Fibroblast of gingiva (primary cell): Measurements from ENCODE around the gene LDB3.

ENCODE experiments used
- DNase-seq: peaks from one replicate; pipeline ENCODE4 v3.0.0-alpha.2; 2011; ENCODE audit warnings: low read depth

Gene LDB3

GRCh38 chr10:86664341-86665217 is 3.7 kb upstream of the LDB3 start:
- no peak for DNase-seq

DNA sequence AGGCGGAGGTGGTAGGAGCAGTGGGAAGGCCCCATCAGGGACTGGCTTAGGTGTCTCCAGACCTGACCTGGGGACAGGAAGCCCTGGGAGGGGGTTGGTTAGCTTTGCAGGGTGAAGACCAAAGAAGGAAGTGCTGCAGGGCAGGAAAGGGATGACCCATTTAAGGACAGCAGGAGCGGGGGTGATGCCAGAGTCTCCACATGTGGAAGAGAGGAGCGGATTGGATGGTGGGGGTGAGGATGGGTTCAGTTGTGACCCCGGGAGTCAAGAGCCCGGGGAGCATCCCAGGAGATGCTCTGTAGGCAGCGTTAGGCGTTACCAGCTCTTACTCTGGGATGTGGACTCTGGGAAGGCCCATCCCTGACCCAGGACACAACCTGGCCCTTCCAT is 3.1 kb upstream of the LDB3 start:
- no peak for DNase-seq

GRCh38 chr10:86665868-86666267 is 2.4 kb upstream of the LDB3 start:
- no peak for DNase-seq

DNA sequence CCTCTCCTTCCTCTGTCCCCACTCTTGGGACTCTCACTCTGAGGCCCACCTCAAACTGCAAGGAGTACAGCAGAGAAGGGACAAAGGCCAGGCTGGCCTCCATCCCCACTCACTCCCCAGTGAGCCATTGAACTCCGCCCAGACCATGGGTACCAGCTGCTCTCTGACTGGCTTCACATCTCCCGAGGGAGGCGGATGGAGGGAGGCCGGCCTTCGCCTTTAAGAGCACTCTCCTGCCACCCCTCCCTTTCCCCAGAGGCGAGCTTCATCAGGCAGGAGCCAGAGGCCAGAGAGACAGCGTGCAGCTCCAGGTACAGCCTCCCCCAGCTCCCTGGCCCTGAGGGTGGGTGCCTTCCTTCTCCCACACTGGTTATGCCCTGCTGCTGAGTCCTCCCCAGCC is 1.8 kb upstream of the LDB3 start:
- DNase-seq: no peak

DNA sequence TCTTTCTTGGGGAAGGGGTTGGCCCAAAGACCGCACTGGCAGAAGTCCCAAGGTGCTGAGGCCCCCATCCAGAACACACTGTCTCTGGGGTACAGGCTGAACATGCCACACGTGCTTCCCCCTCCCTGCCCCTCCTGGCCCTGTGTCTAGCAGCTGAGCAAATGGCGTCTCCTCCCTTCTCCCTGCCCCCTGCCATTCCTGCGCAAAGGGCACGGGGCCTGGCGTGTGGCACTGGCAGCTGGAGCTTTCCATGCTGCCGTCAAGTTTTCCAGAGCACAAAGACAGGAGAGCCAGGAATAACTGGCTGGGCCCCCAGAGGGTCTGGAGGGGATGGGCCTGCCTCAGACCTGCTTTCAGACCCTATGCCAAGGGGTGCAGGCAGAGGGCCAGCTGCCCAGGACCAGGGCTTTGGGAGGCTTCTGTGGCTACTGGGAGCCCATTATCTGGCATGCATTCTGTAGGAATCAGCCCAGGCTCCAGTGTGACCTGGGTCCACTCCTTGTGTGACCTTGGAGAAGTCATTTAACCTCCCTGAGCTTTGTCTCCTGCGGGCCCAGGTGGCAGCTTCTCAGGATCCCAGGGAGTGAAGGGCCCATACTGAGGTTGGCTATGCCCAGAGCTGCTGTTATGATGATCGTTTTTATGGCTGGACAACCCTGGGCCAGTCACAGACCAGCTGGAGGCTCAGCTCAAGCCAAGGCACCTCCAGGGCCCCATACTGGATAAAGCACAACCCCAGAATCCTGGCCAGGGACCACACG is 710 bp upstream of the LDB3 start:
- no peak for DNase-seq

- no peak for DNase-seq
Measured at GRCh38 chr10:86670290-86670811, 2.0 kb downstream of the LDB3 start.

- DNase-seq: no peak
Measured at GRCh38 chr10:86670876-86671275, 2.6 kb downstream of the LDB3 start.

DNA sequence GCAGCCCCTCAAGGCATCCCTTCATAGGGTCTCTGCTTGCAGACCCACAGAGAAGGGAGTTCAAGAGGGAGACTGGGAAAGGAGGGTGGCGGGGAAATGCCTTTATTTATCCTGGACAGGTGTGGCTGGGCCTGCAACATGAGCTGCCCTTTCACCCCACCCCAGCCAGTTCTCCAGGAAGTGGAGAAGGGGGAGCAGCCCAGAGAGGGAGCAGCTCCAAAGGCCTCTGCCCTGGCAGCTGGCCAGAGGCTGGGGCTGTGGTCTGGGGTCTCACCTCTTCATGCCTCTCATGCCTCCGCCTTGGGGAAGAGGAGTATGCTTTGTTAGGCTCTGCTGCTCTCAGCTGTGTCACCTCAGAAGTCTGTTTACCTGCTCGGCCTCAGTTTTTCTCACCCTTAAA is 3.1 kb downstream of the LDB3 start:
- DNase-seq: no peak

GRCh38 chr10:86671985-86672710 is 3.8 kb downstream of the LDB3 start:
- no peak for DNase-seq

- DNase-seq: no peak
Measured at GRCh38 chr10:86673216-86673826, 5.0 kb downstream of the LDB3 start.

GRCh38 chr10:86673827-86674581 is 5.7 kb downstream of the LDB3 start:
- no peak for DNase-seq

DNA sequence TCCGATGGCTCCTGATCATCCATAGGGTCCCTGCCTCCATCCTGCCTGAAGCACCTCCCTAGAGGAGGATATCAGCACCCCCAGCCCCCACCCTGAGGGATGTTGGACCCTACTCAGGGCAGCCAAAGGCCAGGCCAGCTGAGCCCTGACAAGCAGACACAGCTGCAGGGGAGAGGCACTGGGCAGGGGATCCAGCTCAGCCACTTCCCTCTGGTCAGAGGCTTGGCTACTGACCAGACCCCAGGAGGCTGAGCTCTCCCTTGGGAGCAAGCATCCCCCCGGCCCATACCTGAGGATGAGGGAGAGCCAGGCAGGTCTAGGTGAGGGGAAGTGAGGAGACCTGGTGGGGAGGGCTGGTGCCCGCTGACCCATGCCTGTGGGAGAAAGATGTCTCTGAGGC is 6.6 kb downstream of the LDB3 start:
- DNase-seq: no peak

DNA sequence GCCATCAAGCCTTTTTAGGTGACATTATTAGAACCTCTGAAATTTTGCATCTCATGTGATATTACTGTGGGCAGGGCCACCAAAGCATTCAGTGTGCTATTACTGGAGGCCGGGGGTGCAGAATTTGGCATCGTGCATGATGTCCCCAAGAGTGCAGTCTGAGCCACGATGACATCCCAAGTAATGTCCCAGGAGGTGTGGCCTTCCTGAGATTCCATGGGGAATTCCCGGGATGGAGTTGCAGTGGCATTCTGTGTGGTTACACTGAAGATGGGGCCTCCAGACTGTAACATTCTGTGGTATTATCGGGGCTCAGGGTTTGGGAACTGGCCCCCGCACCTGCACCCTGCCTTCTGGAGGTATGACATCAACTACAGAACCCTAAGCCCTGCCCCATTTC is 9.1 kb downstream of the LDB3 start:
- no peak for DNase-seq

DNA sequence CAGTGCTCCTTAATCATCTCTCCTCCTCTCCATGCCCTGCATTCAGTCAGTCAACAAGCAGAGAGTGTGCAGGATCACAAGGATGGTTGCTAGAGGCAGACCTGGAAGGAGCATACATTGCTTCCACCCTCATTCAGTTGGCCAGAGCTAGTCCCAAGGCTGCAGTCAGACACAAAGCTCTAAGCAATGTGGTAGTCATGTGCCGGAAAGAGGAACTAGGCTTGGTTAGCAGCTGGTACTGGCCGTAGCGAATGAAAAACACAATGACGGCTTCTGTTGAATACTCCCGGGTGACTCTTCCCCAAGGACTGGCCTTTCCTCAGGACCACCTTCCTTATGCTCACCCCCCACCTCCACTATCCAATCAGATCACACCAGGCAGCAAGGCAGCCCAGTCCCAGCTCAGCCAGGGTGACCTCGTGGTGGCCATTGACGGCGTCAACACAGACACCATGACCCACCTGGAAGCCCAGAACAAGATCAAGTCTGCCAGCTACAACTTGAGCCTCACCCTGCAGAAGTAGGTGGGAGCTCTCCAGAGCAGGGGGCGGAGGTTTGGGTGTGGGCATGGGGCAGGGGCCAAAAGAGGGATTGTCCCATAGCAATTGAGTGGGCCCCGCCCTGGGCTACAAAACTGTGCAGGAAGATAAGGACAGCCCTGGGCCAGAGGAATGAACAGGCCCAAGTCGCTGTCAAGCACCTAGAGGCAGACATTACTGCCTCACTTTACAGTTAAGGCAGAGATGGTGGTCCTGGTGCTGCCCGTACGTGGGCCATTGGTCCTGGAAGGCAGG is 10.9 kb downstream of the LDB3 start:
- DNase-seq: no peak

DNA sequence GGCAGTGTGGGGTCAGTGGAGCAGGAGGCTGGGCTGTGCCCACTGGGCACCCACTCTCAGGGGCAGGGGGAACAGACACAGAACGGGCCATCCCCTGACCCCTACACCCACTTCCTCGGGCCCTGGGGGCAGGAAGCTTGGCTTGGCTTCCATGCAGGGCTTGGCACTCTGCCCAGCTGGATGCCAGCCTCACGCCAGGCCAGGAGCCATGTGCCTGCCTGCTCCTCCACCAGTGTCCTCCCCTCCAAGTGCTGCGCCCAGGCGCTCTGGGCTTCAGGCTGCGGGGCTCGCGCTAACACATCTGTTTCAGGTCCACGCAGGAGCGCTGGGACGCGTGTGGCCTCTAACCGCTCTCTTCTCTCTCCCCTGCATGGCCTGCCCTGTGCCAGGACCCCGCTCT is 12.7 kb downstream of the LDB3 start:
- DNase-seq: no peak

GRCh38 chr10:86681722-86682386 is 13.5 kb downstream of the LDB3 start:
- DNase-seq: no peak

DNA sequence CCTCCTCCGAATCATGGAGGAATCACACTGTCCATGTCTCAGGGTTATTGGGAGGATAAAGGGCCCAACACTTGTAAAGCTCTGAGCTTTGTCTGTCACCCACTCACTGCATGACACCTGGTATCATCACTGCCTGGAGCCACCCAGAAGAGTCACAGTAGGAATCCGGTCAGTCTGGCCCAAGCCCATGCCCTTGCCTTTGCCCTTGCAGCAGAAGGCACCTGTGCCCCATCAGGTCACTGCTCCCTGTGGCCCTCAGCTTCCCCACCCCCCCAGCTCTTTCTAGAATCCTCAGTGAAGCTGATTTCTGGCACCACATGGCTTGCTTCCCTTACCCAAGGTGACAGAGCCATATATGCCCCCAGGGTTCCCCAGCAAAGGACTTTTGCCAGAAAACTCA is 14.4 kb downstream of the LDB3 start:
- DNase-seq: no peak

DNA sequence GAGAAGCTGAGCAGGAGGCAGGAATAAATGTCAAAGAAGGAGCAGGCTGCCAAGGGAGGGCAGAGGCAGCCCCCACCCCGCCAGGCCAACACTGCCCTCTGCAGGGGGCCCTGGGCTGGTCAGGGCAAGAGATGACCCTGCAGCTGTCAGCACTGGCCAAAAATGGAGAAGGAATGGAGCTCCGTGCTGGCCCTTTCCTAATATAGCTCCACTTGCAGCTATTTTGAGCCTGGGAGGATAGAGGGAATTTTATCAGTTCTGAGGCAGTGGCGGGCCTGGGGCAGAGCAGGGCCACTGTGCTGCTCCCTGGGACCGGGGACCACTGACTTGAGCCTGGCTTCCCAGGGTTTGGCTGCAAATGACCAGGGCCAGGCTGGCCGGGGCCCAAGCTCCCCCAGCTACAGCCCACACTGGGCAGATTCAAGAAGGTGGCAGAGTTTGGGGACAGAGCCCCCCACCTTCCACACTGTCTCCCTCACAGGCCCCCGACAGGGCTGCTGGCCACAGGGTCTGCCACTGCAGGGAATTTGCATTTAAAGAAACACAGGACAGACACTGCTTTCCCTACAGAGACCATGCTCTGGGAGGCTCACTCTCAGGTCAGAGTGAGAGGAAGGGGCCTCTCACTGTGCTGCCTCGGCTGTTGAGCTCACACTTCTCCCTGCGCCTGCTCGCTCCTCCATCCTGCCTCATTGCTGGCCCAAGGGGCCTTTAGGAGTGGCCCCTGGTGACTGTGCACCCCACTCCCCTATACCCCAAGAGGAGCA is 16.2 kb downstream of the LDB3 start:
- no peak for DNase-seq

GRCh38 chr10:86685416-86685815 is 17.1 kb downstream of the LDB3 start:
- DNase-seq: no peak
